HG02798 (cell line): ENCODE measurements around the gene ZSCAN10.
"Not testable (repeated sequence)": the region's sequence is repeated elsewhere in the genome, so short reads cannot be mapped to it uniquely, and the experiment has no call there.

ENCODE experiments used
- ATAC-seq: cut with Tn5 transposase; IDR thresholded peaks from one replicate; pipeline ENCODE4 v1.9.1; 2021; ENCODE audit warnings: mild to moderate bottlenecking; ENCODE audit not compliant: unreplicated experiment, poor library complexity

Gene ZSCAN10

GRCh38 chr16:3098459-3099394 lies at the start of gene ZSCAN10:
TSS of gene ZSCAN10 (minus strand) at chr16:3099294. CDS start at chr16:3092937, 6,357 bp downstream.
- ATAC-seq, result no peak

DNA sequence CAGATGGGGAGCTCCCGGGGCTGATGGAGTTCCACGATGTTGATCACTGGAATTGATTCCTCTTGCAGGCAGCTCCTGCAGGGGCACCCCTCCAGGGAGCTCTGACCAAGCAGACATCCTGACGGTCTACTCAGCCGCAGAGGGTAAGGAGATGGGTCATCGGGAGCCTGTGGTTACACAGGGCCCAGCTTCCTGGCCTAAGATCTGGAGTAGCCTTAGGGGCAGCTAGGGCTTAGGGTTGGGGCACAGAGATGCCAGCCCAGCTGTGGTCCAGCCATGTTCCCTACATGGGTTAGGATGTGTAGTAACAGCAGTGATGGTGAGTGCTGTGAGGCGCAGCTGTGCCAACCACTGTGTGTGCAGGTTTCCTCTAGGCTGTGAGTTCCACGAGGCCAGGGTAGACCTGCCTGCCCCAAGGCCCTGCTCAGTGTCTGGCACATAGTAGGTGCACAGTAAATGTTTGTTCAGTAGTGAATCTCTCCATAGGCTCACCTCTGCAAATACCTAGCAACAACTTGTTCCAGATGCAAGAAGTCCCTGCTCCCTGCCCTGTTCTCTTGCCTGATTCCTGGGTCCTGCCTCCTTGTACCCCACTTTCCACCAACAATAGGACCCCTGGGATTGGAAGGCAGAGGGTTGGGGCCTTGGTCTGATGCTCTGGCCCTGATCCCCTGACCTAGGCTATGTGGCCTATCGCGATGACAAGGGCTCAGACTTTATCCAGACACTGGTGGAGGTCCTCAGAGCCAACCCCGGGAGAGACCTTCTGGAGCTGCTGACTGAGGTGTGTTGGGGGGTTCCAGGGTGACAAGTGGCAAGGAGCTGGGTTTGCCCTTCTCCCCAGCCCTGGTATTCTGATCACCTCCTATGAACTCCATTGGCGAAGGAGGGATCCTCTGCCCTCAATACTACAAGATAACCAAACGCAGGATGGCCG lies 49.4 kb upstream of the ZSCAN10 start:
- ATAC-seq, result no peak

DNA sequence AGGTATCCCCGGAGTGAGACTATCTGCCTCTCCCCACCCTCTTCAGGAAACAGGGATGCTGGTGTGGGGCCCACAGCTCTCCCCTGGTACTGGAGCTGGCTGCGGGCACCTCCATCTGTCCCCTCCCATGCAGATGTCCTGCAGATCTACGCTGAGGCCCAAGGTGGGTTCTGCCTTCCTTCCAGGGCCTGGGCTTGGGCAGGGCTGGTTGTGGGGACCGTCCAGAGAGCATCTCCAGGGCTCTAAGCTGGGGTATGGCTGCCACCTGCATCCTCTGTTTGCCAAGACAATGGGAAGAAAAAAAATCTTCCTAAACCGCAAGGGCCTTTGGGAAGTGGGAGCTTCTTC lies 48.6 kb upstream of the ZSCAN10 start:
- no peak for ATAC-seq

- ATAC-seq, result no peak
Measured at GRCh38 chr16:3147046-3147756, 48.1 kb upstream of the ZSCAN10 start.

DNA sequence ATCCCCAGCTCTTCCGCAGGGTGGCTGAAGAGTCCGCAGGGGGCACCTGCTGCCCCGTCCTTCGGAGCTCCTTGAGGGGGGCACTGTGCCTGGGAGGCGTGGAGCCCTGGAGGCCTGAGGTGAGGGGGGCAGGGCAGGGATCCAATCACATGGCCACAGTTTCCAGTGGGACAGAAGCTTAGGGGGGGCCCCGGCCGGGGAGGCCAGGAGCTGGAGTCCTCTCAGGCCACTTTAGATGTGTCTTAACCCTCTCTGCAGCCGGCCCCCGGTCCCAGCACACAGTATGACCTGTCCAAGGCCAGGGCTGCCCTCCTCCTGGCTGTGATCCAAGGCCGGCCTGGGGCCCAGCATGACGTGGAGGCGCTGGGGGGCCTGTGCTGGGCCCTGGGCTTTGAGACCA lies 46.6 kb upstream of the ZSCAN10 start:
- no peak for ATAC-seq

DNA sequence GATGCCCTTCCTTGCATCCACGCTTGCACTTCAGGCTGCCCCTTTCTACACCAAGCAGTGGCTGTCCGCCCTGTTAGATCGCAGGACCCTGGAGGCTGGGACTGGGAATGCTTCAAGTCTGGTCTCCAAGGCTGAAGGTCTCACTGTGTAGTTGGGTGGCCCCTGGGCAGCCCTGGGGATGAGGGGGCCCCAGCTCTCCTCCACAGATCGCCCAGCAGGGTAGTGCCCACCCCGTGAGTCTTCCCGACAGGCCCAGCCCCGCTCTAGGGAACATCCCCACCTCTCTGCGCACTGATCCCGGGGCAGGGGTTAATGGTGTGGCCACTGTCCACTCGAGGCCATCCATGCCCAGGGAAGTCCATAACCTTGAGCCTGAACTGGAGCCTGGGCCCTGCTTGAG lies 46.1 kb upstream of the ZSCAN10 start:
- no peak for ATAC-seq

DNA sequence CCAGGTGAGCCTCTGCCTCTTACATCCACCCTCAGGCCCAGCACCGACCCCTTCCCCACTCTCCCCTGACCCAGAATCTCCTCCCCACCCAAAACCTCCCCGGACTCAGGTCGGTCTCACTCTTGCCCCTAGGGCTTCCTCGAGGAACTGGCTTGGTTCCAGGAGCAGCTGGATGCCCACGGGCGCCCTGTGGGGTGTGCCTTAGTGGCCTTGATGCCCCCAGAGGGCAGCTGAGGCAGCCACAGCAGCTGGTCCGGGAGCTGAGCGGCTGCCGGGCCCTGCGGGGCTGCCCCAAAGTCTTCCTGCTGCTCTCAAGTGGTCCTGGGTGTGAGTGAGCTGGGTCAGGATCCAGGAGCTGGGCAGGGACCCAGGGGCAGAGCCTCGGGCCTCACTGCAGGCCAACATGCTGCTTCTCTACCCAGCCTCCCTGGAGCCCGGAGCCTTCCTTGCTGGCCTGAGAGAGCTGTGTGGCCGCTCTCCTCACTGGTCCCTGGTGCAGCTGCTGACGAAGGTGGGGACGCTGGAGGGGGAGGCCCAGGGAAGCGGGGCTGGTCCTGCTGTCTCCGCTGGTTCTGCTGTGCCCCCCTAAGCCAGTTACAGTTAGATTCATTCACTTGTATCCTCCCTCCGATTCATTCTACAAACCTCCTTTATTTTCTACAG lies 45.4 kb upstream of the ZSCAN10 start:
- no peak for ATAC-seq

- no peak for ATAC-seq
Measured at GRCh38 chr16:3143598-3144320, 44.7 kb upstream of the ZSCAN10 start.

DNA sequence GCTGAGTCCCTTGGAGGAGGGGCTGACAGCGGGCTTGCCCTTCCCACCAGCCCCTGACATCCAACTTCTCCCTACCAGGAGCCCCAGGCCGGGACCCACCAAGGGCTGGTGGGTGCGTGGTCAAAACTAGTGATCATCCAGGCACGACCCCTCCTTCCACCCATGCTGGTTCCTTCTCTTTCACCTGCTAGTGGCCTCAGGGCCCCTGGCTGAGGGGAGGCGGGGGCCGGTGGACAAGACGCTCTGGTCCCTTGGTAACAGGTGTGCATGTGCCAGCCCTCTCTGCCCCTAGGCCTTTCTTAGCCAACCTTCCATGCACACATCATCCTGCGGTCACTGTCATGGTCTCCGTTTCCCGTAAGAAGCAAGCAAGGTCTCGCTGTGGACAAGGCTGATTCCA lies 44.1 kb upstream of the ZSCAN10 start:
- no peak for ATAC-seq

GRCh38 chr16:3142770-3143169 lies 43.7 kb upstream of the ZSCAN10 start:
- no peak for ATAC-seq

DNA sequence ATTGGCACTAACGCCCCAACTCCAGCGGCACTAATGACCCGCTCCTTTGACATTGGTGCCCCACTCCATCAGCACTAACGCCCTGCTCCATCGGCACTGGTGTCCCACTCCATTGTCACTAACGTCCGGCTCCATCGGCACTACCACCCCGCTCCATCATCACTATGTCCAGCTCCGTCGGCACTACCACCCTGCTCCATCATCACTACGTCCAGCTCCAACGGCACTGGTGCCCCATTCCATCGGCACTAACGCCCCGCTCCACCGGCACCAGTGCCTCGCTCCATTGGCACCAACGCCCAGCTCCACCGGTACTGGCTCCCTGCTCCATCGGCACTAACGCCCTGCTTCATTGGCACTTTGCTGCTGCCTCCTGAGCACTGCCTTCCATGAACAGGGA lies 43.2 kb upstream of the ZSCAN10 start:
- no peak for ATAC-seq

DNA sequence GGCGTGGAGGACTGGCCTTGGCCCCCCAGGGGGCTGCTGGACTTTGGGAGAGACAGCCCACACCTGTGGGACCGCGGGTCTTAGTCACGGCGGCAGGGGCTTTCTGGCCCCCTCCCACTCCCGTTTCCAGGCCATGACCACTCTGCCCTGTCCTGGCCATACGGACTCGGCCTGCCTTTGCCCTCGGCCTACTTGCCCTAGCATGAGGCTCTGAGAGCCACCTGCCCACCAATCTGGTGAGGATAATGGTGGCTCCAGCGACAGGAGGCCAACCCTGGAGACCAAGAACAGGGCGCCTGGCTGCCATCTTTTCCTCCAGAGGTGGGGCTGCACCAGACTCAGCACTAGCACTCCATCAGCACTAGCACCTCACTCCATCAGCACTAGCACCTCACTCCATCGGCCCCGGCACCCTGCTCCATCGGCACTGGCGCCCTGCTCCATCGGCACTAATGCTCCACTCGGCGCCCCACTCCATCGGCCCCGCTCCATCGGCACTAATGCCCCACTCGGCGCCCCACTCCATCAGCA lies 42.8 kb upstream of the ZSCAN10 start:
- ATAC-seq, result no peak

DNA sequence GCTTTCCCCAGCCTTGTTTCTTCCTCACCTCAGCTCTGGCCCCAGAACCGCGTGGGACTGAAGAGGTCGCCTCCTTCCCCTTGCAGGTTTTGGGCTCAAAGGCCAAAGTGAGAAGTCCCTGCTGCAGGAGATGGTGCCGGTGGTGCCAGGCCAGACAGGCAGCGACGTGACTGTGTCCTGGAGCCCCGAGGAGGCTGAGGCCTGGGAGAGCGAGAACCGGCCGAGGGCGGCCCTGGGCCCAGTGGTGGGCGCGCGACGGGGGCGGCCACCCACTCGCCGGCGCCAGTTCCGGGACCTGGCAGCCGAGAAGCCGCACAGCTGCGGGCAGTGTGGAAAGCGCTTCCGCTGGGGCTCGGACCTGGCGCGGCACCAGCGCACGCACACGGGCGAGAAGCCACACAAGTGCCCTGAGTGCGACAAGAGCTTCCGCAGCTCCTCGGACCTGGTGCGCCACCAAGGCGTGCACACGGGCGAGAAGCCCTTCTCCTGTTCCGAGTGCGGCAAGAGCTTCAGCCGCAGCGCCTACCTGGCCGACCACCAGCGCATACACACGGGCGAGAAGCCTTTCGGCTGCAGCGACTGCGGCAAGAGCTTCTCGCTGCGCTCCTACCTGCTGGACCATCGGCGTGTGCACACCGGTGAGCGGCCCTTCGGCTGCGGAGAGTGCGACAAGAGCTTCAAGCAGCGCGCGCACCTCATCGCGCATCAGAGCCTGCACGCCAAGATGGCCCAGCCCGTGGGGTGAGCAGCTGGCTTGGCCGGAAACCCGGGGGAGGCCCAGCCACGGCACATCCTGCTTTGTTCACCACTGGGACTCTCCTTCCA lies 41.7 kb upstream of the ZSCAN10 start:
- no peak for ATAC-seq

- ATAC-seq, result not testable (repeated sequence)
Measured at GRCh38 chr16:3139561-3139960, 40.5 kb upstream of the ZSCAN10 start.

GRCh38 chr16:3138823-3139426 lies 39.8 kb upstream of the ZSCAN10 start:
- no peak for ATAC-seq

- ATAC-seq, result no peak
Measured at GRCh38 chr16:3138342-3138741, 39.2 kb upstream of the ZSCAN10 start.

DNA sequence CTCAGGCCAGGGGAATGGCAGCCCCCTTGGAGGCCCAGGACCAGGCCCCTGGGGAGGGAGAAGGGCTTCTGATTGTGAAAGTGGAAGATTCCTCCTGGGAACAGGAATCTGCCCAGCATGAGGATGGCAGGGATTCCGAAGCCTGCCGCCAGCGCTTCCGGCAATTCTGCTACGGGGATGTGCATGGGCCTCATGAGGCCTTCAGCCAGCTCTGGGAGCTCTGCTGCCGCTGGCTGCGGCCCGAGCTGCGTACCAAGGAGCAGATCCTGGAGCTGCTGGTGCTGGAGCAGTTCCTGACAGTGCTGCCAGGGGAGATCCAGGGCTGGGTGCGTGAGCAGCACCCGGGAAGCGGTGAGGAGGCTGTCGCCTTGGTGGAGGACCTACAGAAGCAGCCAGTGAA lies 38.2 kb upstream of the ZSCAN10 start:
- no peak for ATAC-seq

DNA sequence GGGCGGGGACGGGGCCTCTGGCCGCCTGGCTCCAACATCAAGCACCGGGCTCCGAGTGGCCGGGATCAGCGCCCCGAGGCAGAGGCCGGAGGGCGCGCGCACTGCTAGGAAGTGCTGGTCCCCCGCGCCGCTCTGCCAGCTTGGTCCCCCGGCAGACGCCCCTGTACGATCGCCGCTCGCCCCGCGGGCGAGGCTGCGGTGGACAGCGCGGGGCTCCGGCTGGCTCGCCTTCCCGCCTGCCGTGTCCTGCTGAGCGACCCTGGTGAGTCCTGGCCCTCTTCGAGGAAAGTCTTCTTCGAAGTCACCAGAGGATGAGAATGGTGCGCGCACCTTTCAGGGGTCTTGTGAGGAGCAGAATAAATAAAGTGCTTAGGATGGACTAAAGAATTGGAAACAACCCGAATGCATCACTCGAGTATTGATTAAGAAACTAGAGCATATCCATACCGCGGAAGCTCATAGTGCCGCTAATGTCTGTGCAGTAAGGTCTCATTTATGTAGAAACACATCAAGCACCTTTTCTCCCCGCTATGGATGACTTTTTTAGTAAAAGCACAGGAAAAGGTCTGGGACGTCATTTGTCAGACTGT lies 36.1 kb upstream of the ZSCAN10 start:
- ATAC-seq, result no peak
